Esophagus squamous epithelium (tissue), 4 donors: ENCODE results near the gene PTPRD.

Experiments used
- POLR2A ChIP-seq, 4 donors: fragments of 450-650 bp; IDR thresholded peaks; one replicate each; pipeline ENCODE4 v1.6.1; 2017; ENCODE audit warnings: antibody characterized with exemption in 4 of 4, mild to moderate bottlenecking in 4 of 4, moderate library complexity in 3 of 4
- TF ChIP-seq, protein P1 (sequence below), 6 experiments: fragments of 450-650 bp in 4 of 6; fragments of 200-600 bp in 2 of 6; sonication (generic) in 2 of 6; IDR thresholded peaks; one replicate each; pipeline ENCODE4 v1.5.1; 2016 to 2019; ENCODE audit warnings: antibody characterized with exemption in 6 of 6, mild to moderate bottlenecking in 4 of 6, moderate library complexity in 4 of 6

DNA sequence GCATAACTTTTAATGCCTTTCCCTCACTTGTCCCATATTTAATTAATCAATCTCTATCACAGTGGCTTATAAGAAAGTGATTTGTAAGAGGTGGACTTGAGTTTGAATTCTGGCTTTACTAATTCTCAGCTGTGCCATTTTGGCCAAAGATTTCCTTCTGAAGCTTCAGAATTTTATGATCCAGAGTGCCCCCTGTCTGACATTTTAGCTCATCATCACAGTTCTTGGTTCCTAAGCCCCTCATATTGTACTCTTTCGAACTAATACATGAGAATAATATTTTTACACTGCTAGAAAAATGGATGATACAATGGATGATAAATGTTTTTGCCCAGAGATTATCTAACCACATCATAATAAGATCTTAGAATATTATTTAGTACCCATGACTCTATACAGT, 1014.1 kb downstream of the PTPRD start:
- TF ChIP-seq, protein P1, sequence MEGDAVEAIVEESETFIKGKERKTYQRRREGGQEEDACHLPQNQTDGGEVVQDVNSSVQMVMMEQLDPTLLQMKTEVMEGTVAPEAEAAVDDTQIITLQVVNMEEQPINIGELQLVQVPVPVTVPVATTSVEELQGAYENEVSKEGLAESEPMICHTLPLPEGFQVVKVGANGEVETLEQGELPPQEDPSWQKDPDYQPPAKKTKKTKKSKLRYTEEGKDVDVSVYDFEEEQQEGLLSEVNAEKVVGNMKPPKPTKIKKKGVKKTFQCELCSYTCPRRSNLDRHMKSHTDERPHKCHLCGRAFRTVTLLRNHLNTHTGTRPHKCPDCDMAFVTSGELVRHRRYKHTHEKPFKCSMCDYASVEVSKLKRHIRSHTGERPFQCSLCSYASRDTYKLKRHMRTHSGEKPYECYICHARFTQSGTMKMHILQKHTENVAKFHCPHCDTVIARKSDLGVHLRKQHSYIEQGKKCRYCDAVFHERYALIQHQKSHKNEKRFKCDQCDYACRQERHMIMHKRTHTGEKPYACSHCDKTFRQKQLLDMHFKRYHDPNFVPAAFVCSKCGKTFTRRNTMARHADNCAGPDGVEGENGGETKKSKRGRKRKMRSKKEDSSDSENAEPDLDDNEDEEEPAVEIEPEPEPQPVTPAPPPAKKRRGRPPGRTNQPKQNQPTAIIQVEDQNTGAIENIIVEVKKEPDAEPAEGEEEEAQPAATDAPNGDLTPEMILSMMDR (IDR thresholded peaks at IDR 0.05): no peak
- TF ChIP-seq POLR2A (IDR thresholded peaks at IDR 0.05): no peak
